Measurements from ENCODE around the gene PLA2G2C. TPM values are rescaled to one million over a fixed set of nuclear protein-coding genes. Genes with fewer than 3 reads are reported as not detected.
A peak's percentile ranks its signal among the peaks of the same experiment; 100 is the strongest.

PLA2G2C gene
- total RNA-seq, 2 experiments from 2014 or later, result 0.44 to 0.57 TPM

- CTCF ChIA-PET (ENCODE audit: unreplicated experiment), result interaction anchor here (0.8 to 1.4 kb wide), 3 partner anchors 16 to 20 kb away, joined by 4 to 5 read pairs (median 4); no protein-coding TSS in a partner anchor
- Histone ChIP-seq H4K20me1 (ENCODE audit: insufficient read depth, low read length) (no peaks in the 10 kb centered on the region), H3K4me1 (ENCODE audit: insufficient read depth, low read length, poor library complexity, severe bottlenecking) (peaks cover 47% of the 10 kb centered on the region), H3K79me2 (ENCODE audit: insufficient read depth, low read depth, low read length) (no peaks in the 10 kb centered on the region), H3K9me2 (ENCODE audit: insufficient read depth, low read length) (no peaks in the 10 kb centered on the region), H2AFZ (ENCODE audit: low read length) (peak overlapping the region; percentile 60; the same call in 1 of the 2 replicates), H3K4me2 (ENCODE audit: low read length) (peak overlapping the region; percentile 58), H3K9me3 (ENCODE audit: low read length) (no peaks in the 10 kb centered on the region), H3K4me3 (ENCODE audit: low read depth, low read length, poor library complexity, severe bottlenecking) (no peak overlapping the region), H3K27ac (ENCODE audit: low read depth, low read length, poor library complexity, severe bottlenecking) (no peak overlapping the region), H3K36me3 (ENCODE audit: insufficient read depth, low read length) (no peaks in the 10 kb centered on the region)
- BruUV-seq (replicated peaks), result no TSS peak
- POLR2A ChIA-PET, result interaction anchor here (1.3 kb wide), 1 partner anchor 23 kb away, joined by 6 read pairs; no protein-coding TSS in a partner anchor
- no peak for TF ChIP-seq EZH2phosphoT487 (IDR thresholded peaks at IDR 0.05; ENCODE audit: borderline replicate concordance, low read depth, low read length)
- peak; percentile 98 for TF ChIP-seq CTCF (conservative IDR thresholded peaks at IDR 0.05; ENCODE audit: low read length)
- DNase-seq (ENCODE audit: low spot score), result peak; percentile 81
- intact Hi-C loops (cut with micrococcal nuclease; ENCODE audit: unreplicated experiment), result loop anchor here (1.0 kb wide), 3 partner anchors 30 to 277 kb away; no protein-coding TSS in a partner anchor
These were observed 8.6 kb upstream of the PLA2G2C start for GRCh38 chr1:20194757-20195461.

GRCh38 chr1:20194224-20194623 lies 7.9 kb upstream of the PLA2G2C start:
- H3K4me2 ChIP-seq (ENCODE audit: low read length), result no peak overlapping the region
- intact Hi-C loops (cut with micrococcal nuclease; ENCODE audit: unreplicated experiment), result no loop called here

More at GRCh38 chr1:20194224-20194623, 7.9 kb upstream of the PLA2G2C start:
- Histone ChIP-seq H2AFZ (ENCODE audit: low read length) (no peak overlapping the region), H4K20me1 (ENCODE audit: insufficient read depth, low read length) (no peaks in the 10 kb centered on the region), H3K36me3 (ENCODE audit: insufficient read depth, low read length) (no peaks in the 10 kb centered on the region), H3K9me2 (ENCODE audit: insufficient read depth, low read length) (no peaks in the 10 kb centered on the region), H3K9me3 (ENCODE audit: low read length) (no peaks in the 10 kb centered on the region), H3K27ac (ENCODE audit: low read depth, low read length, poor library complexity, severe bottlenecking) (no peak overlapping the region), H3K4me1 (ENCODE audit: insufficient read depth, low read length, poor library complexity, severe bottlenecking) (peaks cover 47% of the 10 kb centered on the region), H3K4me3 (ENCODE audit: low read depth, low read length, poor library complexity, severe bottlenecking) (no peak overlapping the region), H3K79me2 (ENCODE audit: insufficient read depth, low read depth, low read length) (no peaks in the 10 kb centered on the region)
- no peak for DNase-seq (ENCODE audit: low spot score)
- ChIA-PET POLR2A (interaction anchor here (1.3 kb wide), 1 partner anchor 23 kb away, joined by 6 read pairs; no protein-coding TSS in a partner anchor), CTCF (ENCODE audit: unreplicated experiment) (interaction anchor here (0.8 kb wide), 1 partner anchor 15 kb away, joined by 4 read pairs; no protein-coding TSS in a partner anchor)
- TF ChIP-seq CTCF (conservative IDR thresholded peaks at IDR 0.05; ENCODE audit: low read length) (no peak), EZH2phosphoT487 (IDR thresholded peaks at IDR 0.05; ENCODE audit: borderline replicate concordance, low read depth, low read length) (no peak)
- no TSS peak for BruUV-seq (replicated peaks)

Data from OCI-LY7 (cell line).